ENCODE measurements around the gene VPS16.

- TF ChIP-seq POLR2AphosphoS5 (IDR thresholded peaks at IDR 0.05; ENCODE audit: insufficient read depth in 1 of 2, low read depth in 1 of 2) (no peak), CTCF (IDR thresholded peaks at IDR 0.05) (no peak)
Observed at GRCh38 chr20:2804852-2805688, 35.5 kb upstream of the VPS16 start.
